Mesenchymal stem cell (in vitro differentiated cells and primary cell): ENCODE data around the gene KCNJ16.

Experiments
- DNase-seq: peaks from one replicate; pipeline ENCODE4 v3.0.0-alpha.2; 2013
- H2AFZ ChIP-seq: one replicate; pipeline ENCODE4 v1.6.1; 2013; ENCODE audit warnings: low read depth, mild to moderate bottlenecking, control low read depth, inconsistent platforms, low read length, moderate library complexity
- H2AK5ac ChIP-seq: 2 replicates; pipeline ENCODE4 v1.6.1; 2013; ENCODE audit warnings: low read length, moderate library complexity, mild to moderate bottlenecking, inconsistent platforms; ENCODE audit not compliant: severe bottlenecking
- H2BK120ac ChIP-seq: one replicate; pipeline ENCODE4 v1.6.1; 2013; ENCODE audit warnings: low read depth, mild to moderate bottlenecking, inconsistent platforms, low read length, moderate library complexity
- H2BK12ac ChIP-seq, 2 experiments: one replicate each; pipeline ENCODE4 v1.6.1; 2013; ENCODE audit warnings: inconsistent platforms in 2 of 2, low read length in 2 of 2, mild to moderate bottlenecking in 2 of 2, moderate library complexity in 2 of 2, control low read depth in 1 of 2
- H2BK15ac ChIP-seq: one replicate; pipeline ENCODE4 v1.6.1; 2013; ENCODE audit warnings: mild to moderate bottlenecking, low read depth, inconsistent platforms; ENCODE audit not compliant: poor library complexity, severe bottlenecking
- H2BK5ac ChIP-seq: 2 replicates; pipeline ENCODE4 v1.6.1; 2013; ENCODE audit warnings: low read depth, mild to moderate bottlenecking, low read length, control low read depth, inconsistent platforms; ENCODE audit not compliant: poor library complexity, severe bottlenecking
- H3K14ac ChIP-seq, 2 experiments: one replicate each; pipeline ENCODE4 v1.6.1; 2013; ENCODE audit warnings: inconsistent platforms in 2 of 2, low read length in 2 of 2, control low read depth in 1 of 2, mild to moderate bottlenecking in 1 of 2, moderate library complexity in 1 of 2
- H3K18ac ChIP-seq, 2 experiments: one replicate each; pipeline ENCODE4 v1.6.1; 2013; ENCODE audit warnings: inconsistent platforms in 2 of 2, low read length in 2 of 2, control low read depth in 1 of 2, low read depth in 1 of 2, mild to moderate bottlenecking in 1 of 2
- H3K23ac ChIP-seq, 2 experiments: one replicate each; pipeline ENCODE4 v1.6.1; 2013; ENCODE audit warnings: inconsistent platforms in 2 of 2, low read length in 2 of 2, mild to moderate bottlenecking in 2 of 2, moderate library complexity in 2 of 2, control low read depth in 1 of 2
- H3K27ac ChIP-seq: 2 replicates; pipeline ENCODE4 v1.5.1; 2013; ENCODE audit warnings: mild to moderate bottlenecking, moderate library complexity, low read length, control low read depth, inconsistent platforms; ENCODE audit not compliant: poor library complexity, severe bottlenecking
- H3K27me3 ChIP-seq, 2 experiments: 2 replicates each; pipeline versions ENCODE4 v1.6.1 to v1.7.0; 2013; ENCODE audit warnings: low read length in 2 of 2, mild to moderate bottlenecking in 2 of 2, moderate library complexity in 2 of 2, control low read depth in 1 of 2, inconsistent platforms in 1 of 2; ENCODE audit not compliant: control insufficient read depth in 1 of 2, insufficient read depth in 1 of 2
- H3K36me3 ChIP-seq, 2 experiments: 2 replicates each; pipeline versions ENCODE4 v1.6.1 to v1.7.0; 2013; ENCODE audit warnings: low read length in 2 of 2, control low read depth in 1 of 2, inconsistent platforms in 1 of 2, low read depth in 1 of 2, mild to moderate bottlenecking in 1 of 2; ENCODE audit not compliant: insufficient read depth in 2 of 2, control insufficient read depth in 1 of 2
- H3K4ac ChIP-seq, 2 experiments: one replicate each; pipeline ENCODE4 v1.6.1; 2013; ENCODE audit warnings: inconsistent platforms in 2 of 2, low read length in 2 of 2, mild to moderate bottlenecking in 2 of 2, moderate library complexity in 2 of 2, control low read depth in 1 of 2, low read depth in 1 of 2
- H3K4me1 ChIP-seq: 2 replicates; pipeline ENCODE4 v1.6.1; 2013; ENCODE audit warnings: low read depth, low read length, control low read depth; ENCODE audit not compliant: control insufficient read depth, insufficient read depth
- H3K4me2 ChIP-seq: 2 replicates; pipeline ENCODE4 v1.6.1; 2013; ENCODE audit warnings: low read length, mild to moderate bottlenecking, inconsistent platforms; ENCODE audit not compliant: poor library complexity, severe bottlenecking
- H3K4me3 ChIP-seq, 2 experiments: 2 replicates each; pipeline versions ENCODE4 v1.5.1 to v1.7.0; 2013; ENCODE audit warnings: low read length in 2 of 2, mild to moderate bottlenecking in 2 of 2, control low read depth in 1 of 2, low read depth in 1 of 2; ENCODE audit not compliant: insufficient read depth in 1 of 2
- H3K79me1 ChIP-seq: replicated peaks from 2 replicates; pipeline ENCODE4 v1.6.1; 2013; ENCODE audit warnings: mild to moderate bottlenecking, control low read depth, low read length, inconsistent platforms; ENCODE audit not compliant: poor library complexity, severe bottlenecking
- H3K9ac ChIP-seq: 2 replicates; pipeline ENCODE4 v1.7.0; 2013; ENCODE audit warnings: mild to moderate bottlenecking, low read length, moderate library complexity
- H3K9me3 ChIP-seq: 2 replicates; pipeline ENCODE4 v1.7.0; 2013; ENCODE audit warnings: mild to moderate bottlenecking, low read length; ENCODE audit not compliant: control insufficient read depth
- H4K8ac ChIP-seq: one replicate; pipeline ENCODE4 v1.6.1; 2013; ENCODE audit warnings: inconsistent platforms, mild to moderate bottlenecking, low read length, moderate library complexity
- H4K91ac ChIP-seq: one replicate; pipeline ENCODE4 v1.6.1; 2013; ENCODE audit warnings: mild to moderate bottlenecking, low read length, inconsistent platforms
- WGBS: methylation state at CpG from one replicate; pipeline ENCODE4 v1.1.7; 2013; ENCODE audit warnings: mixed read lengths; 5-methylcytosine and 5-hydroxymethylcytosine counted together

KCNJ16 gene

GRCh38 chr17:70060415-70060814, 14.6 kb upstream of the KCNJ16 start:
- Histone ChIP-seq H3K79me1 (no peaks in the 10 kb centered on the region), H3K4me1 (no peaks in the 10 kb centered on the region), H4K8ac (no peak overlapping the region), H3K36me3 (no peaks in the 10 kb centered on the region), H2BK5ac (no peak overlapping the region), H3K4me2 (no peak overlapping the region), H3K27ac (no peak overlapping the region), H2BK15ac (no peak overlapping the region), H3K18ac (no peak overlapping the region), H2AK5ac (no peak overlapping the region), H2AFZ (no peak overlapping the region), H3K4ac (no peak overlapping the region), H2BK12ac (no peak overlapping the region), H2BK120ac (no peak overlapping the region), H3K9ac (no peak overlapping the region), H3K14ac (no peak overlapping the region), H4K91ac (no peak overlapping the region), H3K4me3 (no peak overlapping the region), H3K27me3 (no peaks in the 10 kb centered on the region), H3K23ac (no peak overlapping the region), H3K9me3 (no peaks in the 10 kb centered on the region)
- WGBS: 85% methylated on average over 2 of the region's 2 CpGs
- DNase-seq: no peak

- H4K8ac ChIP-seq: no peak overlapping the region
- H3K9ac ChIP-seq: no peak overlapping the region
- H2BK120ac ChIP-seq: no peak overlapping the region
- DNase-seq: no peak
- WGBS: 77% methylated on average over 5 of the region's 5 CpGs
- no peak overlapping the region for H3K4me3 ChIP-seq
- no peak overlapping the region for H2BK12ac ChIP-seq
- no peaks in the 10 kb centered on the region for H3K36me3 ChIP-seq
- H3K9me3 ChIP-seq: no peaks in the 10 kb centered on the region
- H3K18ac ChIP-seq: no peak overlapping the region
- H3K27me3 ChIP-seq: no peaks in the 10 kb centered on the region
- H2AK5ac ChIP-seq: no peak overlapping the region
- no peak overlapping the region for H4K91ac ChIP-seq
- no peak overlapping the region for H2BK5ac ChIP-seq
- H3K23ac ChIP-seq: no peak overlapping the region
- no peaks in the 10 kb centered on the region for H3K79me1 ChIP-seq
- no peak overlapping the region for H3K14ac ChIP-seq
- no peaks in the 10 kb centered on the region for H3K4me1 ChIP-seq
- H3K4ac ChIP-seq: no peak overlapping the region
- H3K4me2 ChIP-seq: no peak overlapping the region
- H2BK15ac ChIP-seq: no peak overlapping the region
- H3K27ac ChIP-seq: no peak overlapping the region
- H2AFZ ChIP-seq: no peak overlapping the region
Measured at GRCh38 chr17:70067134-70067533, 7.9 kb upstream of the KCNJ16 start.

GRCh38 chr17:70070305-70071027, 4.6 kb upstream of the KCNJ16 start:
- Histone ChIP-seq H4K8ac (no peak overlapping the region), H2BK120ac (no peak overlapping the region), H3K4me1 (no peaks in the 10 kb centered on the region), H3K4me2 (no peak overlapping the region), H2AFZ (no peak overlapping the region), H3K14ac (no peak overlapping the region), H3K36me3 (no peaks in the 10 kb centered on the region), H3K9ac (no peak overlapping the region), H3K4me3 (no peak overlapping the region), H2BK5ac (no peak overlapping the region), H3K27ac (no peak overlapping the region), H3K27me3 (no peaks in the 10 kb centered on the region), H3K79me1 (no peaks in the 10 kb centered on the region), H2AK5ac (no peak overlapping the region), H3K23ac (no peak overlapping the region), H4K91ac (no peak overlapping the region), H3K4ac (no peak overlapping the region), H3K9me3 (no peaks in the 10 kb centered on the region), H2BK15ac (no peak overlapping the region), H3K18ac (no peak overlapping the region), H2BK12ac (no peak overlapping the region)
- 59% methylated on average over 3 of the region's 3 CpGs for WGBS
- no peak for DNase-seq

GRCh38 chr17:70071127-70071526, 3.9 kb upstream of the KCNJ16 start:
- no peak overlapping the region for H4K8ac ChIP-seq
- 93% methylated on average over 3 of the region's 4 CpGs for WGBS
- no peak overlapping the region for H2BK12ac ChIP-seq
- H3K36me3 ChIP-seq: no peaks in the 10 kb centered on the region
- no peak overlapping the region for H2BK5ac ChIP-seq
- H3K4me2 ChIP-seq: no peak overlapping the region
- no peak overlapping the region for H3K9ac ChIP-seq
- no peaks in the 10 kb centered on the region for H3K9me3 ChIP-seq
- H4K91ac ChIP-seq: no peak overlapping the region
- no peak overlapping the region for H3K4ac ChIP-seq
- H3K4me3 ChIP-seq: no peak overlapping the region
- no peak overlapping the region for H3K18ac ChIP-seq
- no peak overlapping the region for H2BK15ac ChIP-seq
- no peak overlapping the region for H2AFZ ChIP-seq
- H3K27me3 ChIP-seq: no peaks in the 10 kb centered on the region
- no peak overlapping the region for H2AK5ac ChIP-seq
- no peak overlapping the region for H3K27ac ChIP-seq
- no peak for DNase-seq
- H3K23ac ChIP-seq: no peak overlapping the region
- no peak overlapping the region for H2BK120ac ChIP-seq
- no peaks in the 10 kb centered on the region for H3K4me1 ChIP-seq
- H3K14ac ChIP-seq: no peak overlapping the region
- H3K79me1 ChIP-seq: no peaks in the 10 kb centered on the region
